Breast epithelium (tissue), 3 donors: ENCODE data around the gene VWA5B2.

Source experiments
- POLR2A ChIP-seq: fragments of 450-650 bp; IDR thresholded peaks from one replicate; pipeline ENCODE4 v1.6.1; 2016; ENCODE audit warnings: antibody characterized with exemption, mild to moderate bottlenecking, moderate library complexity
- POLR2AphosphoS5 ChIP-seq, 3 donors: sonication (generic); formaldehyde crosslinking; IDR thresholded peaks; one replicate each; pipeline ENCODE4 v1.6.1; 2017; ENCODE audit warnings: antibody characterized with exemption in 3 of 3
- TF ChIP-seq, protein P1 (sequence below), 3 donors: fragments of 450-650 bp; IDR thresholded peaks; one replicate each; pipeline ENCODE4 v1.5.1; 2016 to 2017; ENCODE audit warnings: antibody characterized with exemption in 3 of 3, mild to moderate bottlenecking in 3 of 3, moderate library complexity in 3 of 3

DNA sequence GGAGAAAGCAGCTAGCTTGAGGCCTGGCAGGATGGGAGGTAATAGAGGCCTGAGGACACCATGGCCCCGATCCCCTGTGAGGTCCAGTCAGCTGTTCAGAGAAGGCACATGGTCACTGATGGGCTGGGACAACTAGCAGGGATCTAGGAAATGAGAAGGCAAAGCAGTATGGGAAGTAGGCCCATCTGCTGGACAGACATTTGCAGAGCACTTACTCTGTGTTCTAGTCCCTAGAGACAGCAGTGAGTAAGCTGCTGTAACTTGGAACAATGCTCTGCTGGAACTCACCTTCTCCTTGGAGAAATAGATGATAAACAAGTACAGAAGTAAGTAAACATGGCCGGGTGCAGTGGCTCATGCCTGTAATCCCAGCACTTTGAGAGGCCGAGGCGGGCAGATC lies 53.6 kb downstream of the VWA5B2 start:
- no peak for TF ChIP-seq POLR2AphosphoS5 (IDR thresholded peaks at IDR 0.05)
- TF ChIP-seq, protein P1, sequence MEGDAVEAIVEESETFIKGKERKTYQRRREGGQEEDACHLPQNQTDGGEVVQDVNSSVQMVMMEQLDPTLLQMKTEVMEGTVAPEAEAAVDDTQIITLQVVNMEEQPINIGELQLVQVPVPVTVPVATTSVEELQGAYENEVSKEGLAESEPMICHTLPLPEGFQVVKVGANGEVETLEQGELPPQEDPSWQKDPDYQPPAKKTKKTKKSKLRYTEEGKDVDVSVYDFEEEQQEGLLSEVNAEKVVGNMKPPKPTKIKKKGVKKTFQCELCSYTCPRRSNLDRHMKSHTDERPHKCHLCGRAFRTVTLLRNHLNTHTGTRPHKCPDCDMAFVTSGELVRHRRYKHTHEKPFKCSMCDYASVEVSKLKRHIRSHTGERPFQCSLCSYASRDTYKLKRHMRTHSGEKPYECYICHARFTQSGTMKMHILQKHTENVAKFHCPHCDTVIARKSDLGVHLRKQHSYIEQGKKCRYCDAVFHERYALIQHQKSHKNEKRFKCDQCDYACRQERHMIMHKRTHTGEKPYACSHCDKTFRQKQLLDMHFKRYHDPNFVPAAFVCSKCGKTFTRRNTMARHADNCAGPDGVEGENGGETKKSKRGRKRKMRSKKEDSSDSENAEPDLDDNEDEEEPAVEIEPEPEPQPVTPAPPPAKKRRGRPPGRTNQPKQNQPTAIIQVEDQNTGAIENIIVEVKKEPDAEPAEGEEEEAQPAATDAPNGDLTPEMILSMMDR (IDR thresholded peaks at IDR 0.05) = no peak
- no peak for TF ChIP-seq POLR2A
